Tibial artery (tissue), 4 donors: ENCODE measurements around the gene ZC2HC1B.

Experiments
- DNase-seq, 2 donors: peaks; one replicate each; pipeline ENCODE4 v3.0.0-alpha.2; 2019
- H3K27ac ChIP-seq, 2 donors: fragments of 200-600 bp; sonication (generic) in 1 of 2; 1 replicate in 1 of 2; 2 replicates in 1 of 2; pipeline ENCODE4 v1.5.1; 2018 to 2019; ENCODE audit warnings: mild to moderate bottlenecking in 1 of 2
- H3K27me3 ChIP-seq, 2 donors: fragments of 200-600 bp; sonication (generic) in 1 of 2; one replicate each; pipeline versions ENCODE4 v1.5.1 to v1.6.0; 2016 to 2019
- H3K36me3 ChIP-seq, 3 donors: fragments of 200-600 bp; sonication (generic) in 2 of 3; one replicate each; pipeline ENCODE4 v1.5.1; 2016 to 2019; ENCODE audit warnings: mild to moderate bottlenecking in 2 of 3
- H3K4me1 ChIP-seq, 4 donors: fragments of 200-600 bp; sonication (generic) in 2 of 4; 1 replicate in 3 of 4; 2 replicates in 1 of 4; pipeline ENCODE4 v1.5.1; 2016 to 2019
- H3K4me3 ChIP-seq, 2 donors: fragments of 200-600 bp; sonication (generic) in 1 of 2; 1 replicate in 1 of 2; 2 replicates in 1 of 2; pipeline ENCODE4 v1.5.1; 2018 to 2019; ENCODE audit warnings: mild to moderate bottlenecking in 2 of 2
- H3K9me3 ChIP-seq, 3 donors: fragments of 200-600 bp; sonication (generic) in 1 of 3; one replicate each; pipeline ENCODE4 v1.5.1; 2016 to 2019
- intact Hi-C: fragments of 100-400 bp; cut with DNase I; formaldehyde crosslinking; loops from one replicate; pipeline ENCODE4 v1.15.0; 2023; ENCODE audit warnings: low total_unique reads
- TF ChIP-seq, protein P1 (sequence below), 2 experiments: fragments of 200-600 bp in 1 of 2; fragments of 450-650 bp in 1 of 2; IDR thresholded peaks; one replicate each; pipeline ENCODE4 v1.5.1; 2017 to 2019; ENCODE audit warnings: antibody characterized with exemption in 2 of 2, mild to moderate bottlenecking in 1 of 2, moderate library complexity in 1 of 2

Gene ZC2HC1B

DNA sequence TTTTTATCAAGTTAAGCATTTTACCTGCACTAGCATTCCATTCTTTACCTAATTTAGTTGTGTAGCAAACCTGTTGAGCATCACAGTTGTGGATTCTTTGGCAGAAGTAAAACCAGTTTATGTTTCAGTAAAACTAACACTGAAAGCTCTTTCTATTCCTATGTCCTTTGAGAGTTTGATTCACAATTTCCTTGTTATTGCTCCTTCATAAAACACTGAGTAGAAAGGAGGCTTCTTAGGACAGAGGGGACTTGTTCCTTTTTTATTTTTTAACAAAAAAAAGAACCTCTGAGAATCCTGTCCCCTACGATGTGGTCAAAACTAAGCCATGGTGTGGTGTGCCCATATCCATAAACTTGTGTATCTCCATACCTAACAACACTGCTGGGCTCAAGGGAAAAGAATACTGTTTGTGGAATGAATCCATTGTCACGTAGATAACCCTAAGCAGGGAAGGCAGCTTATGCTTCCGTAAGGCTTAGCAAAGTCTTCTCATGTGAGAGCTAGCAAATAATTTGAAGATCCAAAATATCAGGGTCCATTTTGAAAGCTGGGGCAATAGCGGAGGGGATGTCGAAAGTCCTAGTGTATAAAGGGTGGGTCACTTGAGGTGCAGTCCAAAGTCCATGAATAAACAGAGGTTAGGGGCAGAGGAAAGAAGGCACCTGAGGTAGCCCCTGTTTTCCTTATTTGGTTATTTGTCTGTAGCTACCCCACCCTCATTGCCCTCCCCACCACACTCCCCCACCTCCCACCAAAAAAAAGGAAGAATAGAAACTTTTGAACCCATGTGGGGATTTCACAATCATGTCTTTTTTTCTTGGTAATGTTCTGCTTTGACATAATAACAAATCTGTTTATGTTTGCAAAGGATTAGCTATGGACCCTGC lies 72.7 kb downstream of the ZC2HC1B start:
- H3K36me3 ChIP-seq, result no peaks in the 10 kb centered on the region
- H3K4me1 ChIP-seq, result no peaks in the 10 kb centered on the region
- intact Hi-C loops, result no loop called here
- H3K27ac ChIP-seq, result no peak overlapping the region
- TF ChIP-seq, protein P1, sequence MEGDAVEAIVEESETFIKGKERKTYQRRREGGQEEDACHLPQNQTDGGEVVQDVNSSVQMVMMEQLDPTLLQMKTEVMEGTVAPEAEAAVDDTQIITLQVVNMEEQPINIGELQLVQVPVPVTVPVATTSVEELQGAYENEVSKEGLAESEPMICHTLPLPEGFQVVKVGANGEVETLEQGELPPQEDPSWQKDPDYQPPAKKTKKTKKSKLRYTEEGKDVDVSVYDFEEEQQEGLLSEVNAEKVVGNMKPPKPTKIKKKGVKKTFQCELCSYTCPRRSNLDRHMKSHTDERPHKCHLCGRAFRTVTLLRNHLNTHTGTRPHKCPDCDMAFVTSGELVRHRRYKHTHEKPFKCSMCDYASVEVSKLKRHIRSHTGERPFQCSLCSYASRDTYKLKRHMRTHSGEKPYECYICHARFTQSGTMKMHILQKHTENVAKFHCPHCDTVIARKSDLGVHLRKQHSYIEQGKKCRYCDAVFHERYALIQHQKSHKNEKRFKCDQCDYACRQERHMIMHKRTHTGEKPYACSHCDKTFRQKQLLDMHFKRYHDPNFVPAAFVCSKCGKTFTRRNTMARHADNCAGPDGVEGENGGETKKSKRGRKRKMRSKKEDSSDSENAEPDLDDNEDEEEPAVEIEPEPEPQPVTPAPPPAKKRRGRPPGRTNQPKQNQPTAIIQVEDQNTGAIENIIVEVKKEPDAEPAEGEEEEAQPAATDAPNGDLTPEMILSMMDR (IDR thresholded peaks at IDR 0.05), result no peak
- no peak for DNase-seq
- H3K27me3 ChIP-seq, result no peaks in the 10 kb centered on the region
- H3K4me3 ChIP-seq, result no peak overlapping the region
- peaks cover 0 to 4% (median 0%) of the 10 kb centered on the region in 3 donors for H3K9me3 ChIP-seq

DNA sequence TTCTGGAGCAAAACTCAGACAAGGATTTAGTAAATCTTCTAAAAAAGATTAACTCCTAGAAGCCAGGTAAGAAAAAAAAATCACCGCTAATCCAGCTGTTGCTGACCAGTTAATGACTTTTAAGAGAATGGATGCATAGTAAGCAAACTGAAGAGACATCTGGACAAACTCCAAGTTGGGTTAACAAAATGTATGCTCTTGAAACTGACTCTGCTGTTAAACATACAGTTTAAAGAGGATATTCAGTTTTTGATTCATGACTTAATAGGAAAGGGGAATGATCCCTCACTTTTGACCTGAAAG lies 73.3 kb downstream of the ZC2HC1B start:
- Histone ChIP-seq H3K4me3 (no peak overlapping the region), H3K36me3 (no peaks in the 10 kb centered on the region), H3K9me3 (peaks cover 0 to 4% (median 0%) of the 10 kb centered on the region in 3 donors), H3K27ac (no peak overlapping the region), H3K27me3 (no peaks in the 10 kb centered on the region), H3K4me1 (no peaks in the 10 kb centered on the region)
- TF ChIP-seq, protein P1 (IDR thresholded peaks at IDR 0.05), result no peak
- no peak for DNase-seq
- intact Hi-C loops, result no loop called here

DNA sequence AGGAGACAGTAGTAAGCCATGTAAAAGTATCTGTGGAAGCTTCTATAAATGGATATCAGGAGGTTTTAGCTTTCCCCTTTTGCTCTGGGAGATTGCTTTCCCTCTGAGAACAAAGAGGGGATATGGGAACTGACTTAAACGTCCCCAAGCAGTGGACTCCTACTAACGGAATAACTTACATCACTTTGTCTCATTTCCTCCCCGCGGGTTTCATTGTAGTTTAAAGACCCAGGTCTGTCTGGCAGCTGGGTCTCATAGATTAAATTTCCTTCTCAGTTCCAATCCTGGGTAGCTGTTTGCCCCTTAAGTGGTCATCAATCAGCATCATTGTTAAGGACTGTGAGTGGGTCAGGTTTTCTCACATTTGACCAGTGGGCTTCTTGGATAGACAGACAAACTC lies 75.1 kb downstream of the ZC2HC1B start:
- H3K4me1 ChIP-seq, result no peaks in the 10 kb centered on the region
- H3K4me3 ChIP-seq, result no peak overlapping the region
- intact Hi-C loops, result no loop called here
- no peaks in the 10 kb centered on the region for H3K36me3 ChIP-seq
- DNase-seq, result no peak
- no peaks in the 10 kb centered on the region for H3K27me3 ChIP-seq
- H3K9me3 ChIP-seq, result peaks cover 0 to 4% (median 0%) of the 10 kb centered on the region in 3 donors
- TF ChIP-seq, protein P1 (IDR thresholded peaks at IDR 0.05), result no peak
- H3K27ac ChIP-seq, result no peak overlapping the region

DNA sequence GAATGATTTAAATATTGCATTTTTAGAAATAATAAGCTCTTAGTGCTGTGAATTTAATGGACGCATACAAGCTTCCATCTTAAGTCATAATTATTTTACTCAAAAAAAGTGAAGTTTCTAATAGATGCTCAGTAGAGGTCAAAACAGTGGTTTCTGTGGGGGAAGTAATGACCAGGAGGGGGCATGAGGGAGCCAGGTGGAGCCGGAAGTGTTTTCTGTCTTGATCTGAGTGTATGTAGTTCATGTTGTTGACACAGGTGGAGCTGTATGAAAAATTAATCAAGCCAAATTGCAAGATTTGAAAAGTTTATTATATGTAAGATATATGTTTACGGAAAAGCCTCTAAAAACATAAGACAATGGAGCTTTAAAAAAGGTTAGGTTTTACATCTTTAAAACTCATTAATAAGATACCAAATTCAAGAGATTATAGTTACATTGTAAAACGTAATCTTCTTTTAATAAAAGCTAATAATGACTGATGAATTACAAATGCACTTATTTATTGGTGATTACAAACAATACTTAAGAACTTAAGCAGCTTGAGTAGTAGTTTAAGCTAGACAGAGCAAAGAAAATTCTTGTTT lies 75.8 kb downstream of the ZC2HC1B start:
- H3K36me3 ChIP-seq, result no peaks in the 10 kb centered on the region
- TF ChIP-seq, protein P1 (IDR thresholded peaks at IDR 0.05), result peak; percentile 44 to 56
- intact Hi-C loops, result loop anchor here (10.0 kb wide), 1 partner anchor 365 kb away; no protein-coding TSS in a partner anchor
- no peak overlapping the region for H3K4me3 ChIP-seq
- no peak for DNase-seq
- no peaks in the 10 kb centered on the region for H3K27me3 ChIP-seq
- no peaks in the 10 kb centered on the region for H3K4me1 ChIP-seq
- no peak overlapping the region for H3K27ac ChIP-seq
- H3K9me3 ChIP-seq, result no peaks in the 10 kb centered on the region

DNA sequence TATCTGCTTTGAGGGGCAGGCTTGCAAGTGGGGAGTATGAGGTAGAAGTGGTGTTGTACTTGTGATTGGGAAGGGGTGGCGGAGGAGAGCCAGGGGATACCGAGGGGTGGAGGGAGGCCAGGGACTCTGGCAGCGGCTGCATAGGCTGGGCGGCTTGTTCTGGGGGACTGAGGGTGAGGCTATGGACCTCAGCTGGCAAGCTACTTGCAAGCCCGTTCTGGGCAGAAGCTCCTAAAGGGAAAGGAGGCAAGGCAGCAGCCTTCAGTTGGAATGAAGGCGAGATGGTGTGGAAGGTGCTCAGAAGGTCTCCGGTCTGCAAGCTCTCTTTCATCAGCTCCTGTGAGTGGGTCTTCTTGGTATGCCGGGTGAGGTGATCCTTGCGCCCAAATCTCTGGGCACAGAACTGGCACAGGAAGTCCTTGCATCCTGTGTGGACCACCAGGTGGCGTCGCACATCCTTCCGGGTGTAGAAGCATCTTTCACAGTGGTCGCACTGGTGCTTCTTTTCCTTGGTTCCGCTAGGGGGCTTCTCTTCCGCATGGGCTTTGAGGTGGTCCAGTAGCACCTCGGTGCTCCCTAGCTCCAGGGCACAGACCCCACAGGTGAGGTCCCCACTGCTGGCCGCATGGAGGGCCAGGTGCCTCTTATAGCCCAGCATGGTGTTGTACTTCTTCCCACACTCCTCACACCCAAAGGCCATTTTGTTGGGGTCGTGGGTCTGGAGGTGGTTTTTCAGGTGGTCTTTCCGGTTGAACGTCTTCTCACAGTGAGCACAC lies 77.8 kb downstream of the ZC2HC1B start:
- Histone ChIP-seq H3K4me1 (no peaks in the 10 kb centered on the region), H3K27ac (no peak overlapping the region), H3K9me3 (no peaks in the 10 kb centered on the region), H3K27me3 (no peaks in the 10 kb centered on the region), H3K4me3 (no peak overlapping the region), H3K36me3 (peaks cover 0 to 7% (median under 1%) of the 10 kb centered on the region in 3 donors)
- DNase-seq, result peak; percentile 47 to 72
- intact Hi-C loops, result loop anchor here (2.0 to 10.0 kb wide), 2 partner anchors 73 to 367 kb away; no protein-coding TSS in a partner anchor
- TF ChIP-seq, protein P1 (IDR thresholded peaks at IDR 0.05), result peak; percentile 56 to 57
